Activated naive CD4-positive, alpha-beta T cell treated with anti-CD3 and anti-CD28 coated beads, Interleukin-2, amount 10 ng/mL, durations not matched to agents 7 days and 5 days (primary cell): ENCODE data around the gene MGST3.
"Not testable (repeated sequence)": the region's sequence is repeated elsewhere in the genome, so short reads cannot be mapped to it uniquely, and the experiment has no call there.

Experiments
- CTCF ChIA-PET: fragments of 350-600 bp; sonication (Branson Sonifier 250); formaldehyde crosslinking; loops from one replicate; lab custom pipeline; 2021; ENCODE audit warnings: antibody characterized with exemption; lab: Charles Lee
- DNase-seq: peaks from one replicate; pipeline ENCODE4 v3.0.0-alpha.2; 2020
- H3K27ac Mint-ChIP-seq: one replicate; pipeline ENCODE4 v1.8.0; 2021; ENCODE audit warnings: mild to moderate bottlenecking, moderate library complexity, mixed read lengths
- H3K27me3 Mint-ChIP-seq: one replicate; pipeline ENCODE4 v1.8.0; 2021; ENCODE audit warnings: mild to moderate bottlenecking, mixed read lengths
- H3K36me3 Mint-ChIP-seq: one replicate; pipeline ENCODE4 v1.8.0; 2021; ENCODE audit warnings: mixed read lengths
- H3K4me1 Mint-ChIP-seq: one replicate; pipeline ENCODE4 v1.8.0; 2021; ENCODE audit warnings: mixed read lengths
- H3K4me3 Mint-ChIP-seq: one replicate; pipeline ENCODE4 v1.8.0; 2021; ENCODE audit warnings: mild to moderate bottlenecking, moderate library complexity, mixed read lengths
- H3K9me3 Mint-ChIP-seq: one replicate; pipeline ENCODE4 v1.8.0; 2021; ENCODE audit warnings: mixed read lengths

Gene MGST3

GRCh38 chr1:165658766-165659580 lies 27.9 kb downstream of the MGST3 start:
- not testable (repeated sequence) for H3K4me3 Mint-ChIP-seq, H3K9me3 Mint-ChIP-seq, H3K4me1 Mint-ChIP-seq, H3K27ac Mint-ChIP-seq, H3K27me3 Mint-ChIP-seq, DNase-seq
- H3K36me3 Mint-ChIP-seq, result peaks cover 35% of the 10 kb centered on the region
- CTCF ChIA-PET, result interaction anchor here (0.9 kb wide), 1 partner anchor 8 kb away, joined by 3 read pairs; no protein-coding TSS in a partner anchor

GRCh38 chr1:165659581-165659895 lies 28.5 kb downstream of the MGST3 start:
- Mint-ChIP-seq H3K9me3 (no peaks in the 10 kb centered on the region), H3K4me1 (no peaks in the 10 kb centered on the region), H3K36me3 (peaks cover 39% of the 10 kb centered on the region), H3K4me3 (no peak overlapping the region), H3K27ac (no peak overlapping the region), H3K27me3 (no peaks in the 10 kb centered on the region)
- DNase-seq, result no peak
- CTCF ChIA-PET, result no interaction called here

GRCh38 chr1:165661703-165662102 lies 30.7 kb downstream of the MGST3 start:
- peaks cover 55% of the 10 kb centered on the region for H3K36me3 Mint-ChIP-seq
- no peaks in the 10 kb centered on the region for H3K9me3 Mint-ChIP-seq
- H3K27ac Mint-ChIP-seq, result no peak overlapping the region
- H3K4me1 Mint-ChIP-seq, result peaks cover 5% of the 10 kb centered on the region
- no peak for DNase-seq
- CTCF ChIA-PET, result interaction anchor here (0.8 to 1.4 kb wide), 2 partner anchors 37 to 63 kb away, joined by 3 read pairs; partner anchors contain the start of gene ALDH9A1
- H3K4me3 Mint-ChIP-seq, result no peak overlapping the region
- H3K27me3 Mint-ChIP-seq, result no peaks in the 10 kb centered on the region

DNA sequence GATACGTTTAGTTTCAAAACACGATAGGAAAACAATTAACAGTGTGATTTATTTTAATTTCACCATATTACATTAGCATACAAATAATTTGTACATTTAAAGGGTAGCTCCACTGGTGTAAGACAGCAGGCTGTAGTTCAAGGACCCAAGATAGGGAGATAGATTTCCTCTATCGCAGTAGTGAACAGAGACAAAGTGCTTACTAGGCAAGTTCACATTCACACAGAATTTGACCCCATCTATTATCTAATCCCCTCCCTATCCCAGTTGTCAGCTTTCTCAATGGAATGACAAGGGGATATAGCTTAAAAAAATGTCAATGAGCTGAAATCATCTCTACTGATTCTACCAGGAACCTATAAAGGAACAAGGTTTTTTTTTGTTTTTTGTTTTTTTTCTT lies 31.2 kb downstream of the MGST3 start:
- Mint-ChIP-seq H3K9me3 (no peaks in the 10 kb centered on the region), H3K36me3 (peaks cover 58% of the 10 kb centered on the region), H3K27me3 (no peaks in the 10 kb centered on the region), H3K27ac (no peak overlapping the region), H3K4me3 (no peak overlapping the region), H3K4me1 (peaks cover 5% of the 10 kb centered on the region)
- no peak for DNase-seq
- CTCF ChIA-PET, result interaction anchor here (1.4 kb wide), 1 partner anchor 64 kb away, joined by 3 read pairs; no protein-coding TSS in a partner anchor

DNA sequence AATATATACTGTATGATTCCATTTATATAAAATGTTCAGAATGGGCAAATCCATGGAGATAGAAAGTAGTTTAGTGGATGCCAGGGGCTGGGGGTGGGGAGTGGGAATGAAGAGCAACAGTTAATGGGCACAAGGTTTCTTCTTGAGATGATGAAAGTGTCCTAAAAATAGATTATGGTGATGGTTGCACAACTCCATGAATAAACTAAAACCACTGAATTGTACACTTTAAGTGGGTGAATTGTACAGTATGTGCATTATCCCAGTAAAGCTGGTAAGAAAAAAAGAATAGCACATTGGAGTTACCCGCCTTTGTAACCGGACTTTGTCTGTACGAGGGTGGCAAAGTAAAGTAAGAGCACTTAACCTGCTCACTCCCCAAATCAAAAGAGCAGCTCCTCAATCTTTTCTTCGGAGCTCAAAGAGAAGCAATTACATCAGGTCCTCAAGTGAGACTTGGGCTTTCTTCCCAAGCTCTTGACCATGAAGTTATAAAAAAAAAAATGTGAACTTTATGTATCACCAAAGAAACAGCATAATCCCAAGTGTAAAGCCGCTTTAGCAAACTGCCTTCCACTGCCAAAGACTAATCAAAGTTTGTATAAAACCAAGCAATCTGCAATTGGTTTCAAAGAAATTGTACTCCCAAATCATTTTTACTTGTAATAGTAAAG lies 35.3 kb downstream of the MGST3 start:
- CTCF ChIA-PET, result no interaction called here
- Mint-ChIP-seq H3K27ac (no peak overlapping the region), H3K36me3 (peaks cover 73% of the 10 kb centered on the region), H3K4me3 (no peak overlapping the region), H3K9me3 (no peaks in the 10 kb centered on the region), H3K4me1 (peaks cover 5% of the 10 kb centered on the region), H3K27me3 (no peaks in the 10 kb centered on the region)
- DNase-seq, result no peak

DNA sequence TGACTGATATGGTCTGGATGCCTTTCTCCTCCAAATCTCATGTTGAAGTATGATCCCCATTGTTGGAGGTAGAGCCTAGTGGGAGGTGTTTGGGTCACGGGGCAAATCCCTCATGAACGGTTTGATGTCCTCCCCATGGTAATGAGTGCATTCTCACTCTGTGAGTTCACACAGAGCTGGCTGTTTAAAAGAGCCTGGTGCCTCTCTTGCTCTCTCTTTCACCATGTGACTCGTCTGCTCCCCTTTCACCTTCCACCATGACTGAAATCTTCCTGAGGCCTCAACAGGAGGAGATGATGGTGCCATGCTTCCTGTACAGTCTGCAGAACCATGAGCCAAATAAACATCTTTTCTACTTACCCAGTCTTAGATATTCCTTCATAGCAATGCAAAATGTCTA lies 37.1 kb downstream of the MGST3 start:
- Mint-ChIP-seq H3K4me1 (peaks cover 5% of the 10 kb centered on the region), H3K9me3 (no peaks in the 10 kb centered on the region), H3K4me3 (no peak overlapping the region), H3K27ac (no peak overlapping the region), H3K27me3 (no peaks in the 10 kb centered on the region), H3K36me3 (peaks cover 74% of the 10 kb centered on the region)
- CTCF ChIA-PET, result interaction anchor here (0.5 kb wide), 1 partner anchor 234 kb away, joined by 3 read pairs; no protein-coding TSS in a partner anchor
- no peak for DNase-seq

DNA sequence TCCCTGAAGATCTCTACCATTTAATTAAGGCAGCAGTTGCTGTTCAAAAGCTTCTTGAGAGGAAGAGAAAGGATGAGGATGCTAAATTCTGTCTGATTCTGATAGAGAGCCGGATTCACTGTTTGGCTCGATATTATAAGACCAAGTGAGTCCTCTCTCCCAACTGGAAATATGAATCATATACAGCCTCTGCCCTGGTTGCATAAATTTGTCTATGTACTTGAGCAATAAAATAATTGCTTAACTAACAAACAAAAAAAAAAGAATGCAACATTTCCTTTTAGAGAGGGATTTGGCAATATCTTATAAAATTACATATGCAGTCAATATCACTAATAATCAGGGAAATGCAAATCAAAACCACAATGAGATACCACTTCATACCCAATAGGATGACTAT lies 40.5 kb downstream of the MGST3 start:
- DNase-seq, result no peak
- no peaks in the 10 kb centered on the region for H3K9me3 Mint-ChIP-seq
- no peak overlapping the region for H3K4me3 Mint-ChIP-seq
- no peaks in the 10 kb centered on the region for H3K27me3 Mint-ChIP-seq
- peaks cover 2% of the 10 kb centered on the region for H3K4me1 Mint-ChIP-seq
- no peak overlapping the region for H3K27ac Mint-ChIP-seq
- H3K36me3 Mint-ChIP-seq, result peaks cover 67% of the 10 kb centered on the region
- CTCF ChIA-PET, result no interaction called here

DNA sequence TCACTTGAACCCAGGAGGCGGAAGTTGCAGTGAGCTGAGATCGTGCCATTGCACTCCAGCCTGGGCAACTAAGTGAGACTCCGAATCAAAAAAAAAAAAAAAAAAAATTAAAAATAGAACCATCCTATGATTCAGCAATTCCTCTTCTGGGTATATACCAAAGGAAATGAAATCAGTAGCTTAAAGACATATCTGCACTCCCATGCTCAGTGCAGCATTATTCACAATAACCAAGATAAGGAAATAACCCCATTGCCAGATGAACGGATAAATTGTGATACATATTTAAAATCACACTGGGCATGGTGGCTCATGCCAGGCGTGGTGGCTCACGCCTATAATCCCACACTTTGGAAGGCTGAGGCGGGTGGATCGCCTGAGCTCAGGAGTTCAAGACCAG lies 43.6 kb downstream of the MGST3 start:
- DNase-seq, result no peak
- CTCF ChIA-PET, result no interaction called here

GRCh38 chr1:165675794-165676193 lies 44.8 kb downstream of the MGST3 start:
- H3K9me3 Mint-ChIP-seq, result no peaks in the 10 kb centered on the region
- no peak for DNase-seq
- peaks cover 65% of the 10 kb centered on the region for H3K36me3 Mint-ChIP-seq
- no peak overlapping the region for H3K4me3 Mint-ChIP-seq
- H3K27ac Mint-ChIP-seq, result no peak overlapping the region
- H3K27me3 Mint-ChIP-seq, result no peaks in the 10 kb centered on the region
- H3K4me1 Mint-ChIP-seq, result peaks cover 17% of the 10 kb centered on the region
- CTCF ChIA-PET, result no interaction called here

More for the DNA sequence above, 43.6 kb downstream of the MGST3 start:
- Mint-ChIP-seq H3K27ac (no peak overlapping the region), H3K4me3 (no peak overlapping the region), H3K4me1 (peaks cover 17% of the 10 kb centered on the region), H3K36me3 (peaks cover 64% of the 10 kb centered on the region), H3K27me3 (no peaks in the 10 kb centered on the region), H3K9me3 (no peaks in the 10 kb centered on the region)

DNA sequence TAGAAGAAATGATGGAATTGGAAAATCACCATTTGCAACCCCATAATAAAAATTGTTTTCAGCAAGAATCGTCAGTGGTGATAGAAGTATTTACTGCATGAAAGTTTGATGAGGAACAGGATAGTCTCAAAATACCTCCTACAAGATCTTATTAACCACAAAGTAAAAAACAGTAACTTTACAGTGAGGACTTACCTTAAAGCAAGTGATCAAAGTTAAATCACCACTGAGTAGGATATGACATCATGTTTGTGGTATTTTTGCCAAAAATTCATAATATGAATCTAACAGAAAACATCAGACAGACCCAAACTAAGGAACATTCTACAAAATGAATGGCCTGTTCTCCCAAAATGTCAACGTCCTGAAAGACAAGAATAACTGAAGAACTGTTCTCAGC lies 47.5 kb downstream of the MGST3 start:
- H3K27me3 Mint-ChIP-seq, result no peaks in the 10 kb centered on the region
- CTCF ChIA-PET, result no interaction called here
- H3K36me3 Mint-ChIP-seq, result peaks cover 66% of the 10 kb centered on the region
- H3K9me3 Mint-ChIP-seq, result no peaks in the 10 kb centered on the region
- peak overlapping the region; percentile 50 for H3K27ac Mint-ChIP-seq
- DNase-seq, result no peak
- no peak overlapping the region for H3K4me3 Mint-ChIP-seq
- peaks cover 17% of the 10 kb centered on the region for H3K4me1 Mint-ChIP-seq

DNA sequence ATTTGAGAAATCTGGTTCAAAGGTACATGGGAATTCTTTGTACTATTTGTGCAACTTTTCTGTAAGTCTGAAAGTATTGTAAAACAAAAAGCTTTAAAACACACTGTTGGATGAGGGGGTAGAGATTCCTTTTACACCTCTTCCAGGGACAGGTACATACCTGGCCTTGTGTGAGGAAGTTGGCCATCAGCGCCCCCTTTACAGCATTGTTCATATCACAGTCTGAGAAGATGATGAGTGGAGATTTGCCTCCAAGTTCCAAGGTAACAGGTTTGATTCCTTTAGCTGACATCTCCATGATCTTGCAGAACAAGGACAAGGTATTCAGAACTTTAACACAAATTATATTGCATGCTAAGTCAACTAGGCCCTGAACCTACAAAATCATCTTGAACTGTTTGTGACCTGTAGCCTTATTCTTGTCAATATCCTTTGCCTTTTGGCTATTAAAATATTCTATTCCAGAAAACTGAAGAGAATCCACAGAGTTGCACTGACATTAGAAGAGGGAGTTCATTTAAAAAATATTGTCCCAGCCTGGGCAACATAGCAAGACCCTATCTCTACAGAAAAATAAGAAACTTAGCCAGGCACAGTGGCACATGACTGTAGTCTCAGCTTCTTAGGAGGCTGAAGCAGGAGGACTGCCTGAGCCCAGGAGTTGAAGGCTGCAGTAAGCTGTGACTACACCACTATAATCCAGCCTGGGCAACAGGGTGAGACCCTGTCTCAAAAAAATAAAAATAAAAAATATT lies 48.4 kb downstream of the MGST3 start:
- no peak for DNase-seq
- CTCF ChIA-PET, result no interaction called here
- Mint-ChIP-seq H3K27me3 (no peaks in the 10 kb centered on the region), H3K4me3 (no peak overlapping the region), H3K36me3 (peaks cover 68% of the 10 kb centered on the region), H3K9me3 (no peaks in the 10 kb centered on the region), H3K27ac (peak overlapping the region; percentile 49), H3K4me1 (peaks cover 17% of the 10 kb centered on the region)

GRCh38 chr1:165680303-165680702 lies 49.3 kb downstream of the MGST3 start:
- H3K36me3 Mint-ChIP-seq, result peaks cover 70% of the 10 kb centered on the region
- CTCF ChIA-PET, result no interaction called here
- no peak for DNase-seq
- H3K27ac Mint-ChIP-seq, result no peak overlapping the region
- no peaks in the 10 kb centered on the region for H3K9me3 Mint-ChIP-seq
- H3K4me3 Mint-ChIP-seq, result no peak overlapping the region
- no peaks in the 10 kb centered on the region for H3K27me3 Mint-ChIP-seq
- H3K4me1 Mint-ChIP-seq, result peaks cover 16% of the 10 kb centered on the region

DNA sequence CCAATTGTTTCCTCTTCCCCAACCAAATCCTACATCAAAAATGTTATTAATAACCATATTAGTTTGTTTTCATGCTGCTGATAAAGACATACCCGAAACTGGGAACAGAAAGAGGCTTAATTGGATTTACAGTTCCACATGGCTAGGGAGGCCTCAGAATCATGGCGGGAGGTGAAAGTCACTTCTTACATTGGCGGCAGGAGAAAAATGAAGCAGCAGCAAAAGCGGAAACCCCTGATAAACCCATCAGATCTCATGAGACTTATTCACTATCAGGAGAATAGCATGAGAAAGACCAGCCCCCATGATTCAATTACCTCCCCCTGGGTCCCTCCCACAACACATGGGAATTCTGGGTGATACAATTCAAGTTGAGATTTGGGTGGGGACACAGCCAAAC lies 49.7 kb downstream of the MGST3 start:
- not testable (repeated sequence) for H3K27me3 Mint-ChIP-seq, H3K4me3 Mint-ChIP-seq, DNase-seq, H3K9me3 Mint-ChIP-seq, H3K27ac Mint-ChIP-seq
- peaks cover 70% of the 10 kb centered on the region for H3K36me3 Mint-ChIP-seq
- peaks cover 19% of the 10 kb centered on the region for H3K4me1 Mint-ChIP-seq
- CTCF ChIA-PET, result interaction anchor here (0.6 kb wide), 1 partner anchor 61 kb away, joined by 3 read pairs; no protein-coding TSS in a partner anchor

- Mint-ChIP-seq H3K9me3 (peaks cover 7% of the 10 kb centered on the region), H3K4me1 (peaks cover 26% of the 10 kb centered on the region), H3K27ac (no peak overlapping the region), H3K27me3 (no peaks in the 10 kb centered on the region), H3K4me3 (no peak overlapping the region), H3K36me3 (peaks cover 76% of the 10 kb centered on the region)
- CTCF ChIA-PET, result interaction anchor here (2.8 kb wide), 1 partner anchor 14 kb away, joined by 13 read pairs; the partner anchor contains the start of gene ALDH9A1
- DNase-seq, result no peak
Measured at GRCh38 chr1:165683848-165684485, 52.9 kb downstream of the MGST3 start.
